Hepatocyte (in vitro differentiated cells): ENCODE measurements around the gene SLC26A11.

Experiments
- EZH2 ChIP-seq: fragments of 200-600 bp; sonication (generic); IDR thresholded peaks from 2 replicates; pipeline ENCODE4 v1.6.1; 2016; ENCODE audit warnings: antibody characterized with exemption, mild to moderate bottlenecking, borderline replicate concordance
- TF ChIP-seq, protein P1 (sequence below): fragments of 200-600 bp; sonication (generic); IDR thresholded peaks from 2 replicates; pipeline ENCODE4 v1.5.1; 2016; ENCODE audit warnings: antibody characterized with exemption, mild to moderate bottlenecking; ENCODE audit not compliant: poor library complexity

DNA sequence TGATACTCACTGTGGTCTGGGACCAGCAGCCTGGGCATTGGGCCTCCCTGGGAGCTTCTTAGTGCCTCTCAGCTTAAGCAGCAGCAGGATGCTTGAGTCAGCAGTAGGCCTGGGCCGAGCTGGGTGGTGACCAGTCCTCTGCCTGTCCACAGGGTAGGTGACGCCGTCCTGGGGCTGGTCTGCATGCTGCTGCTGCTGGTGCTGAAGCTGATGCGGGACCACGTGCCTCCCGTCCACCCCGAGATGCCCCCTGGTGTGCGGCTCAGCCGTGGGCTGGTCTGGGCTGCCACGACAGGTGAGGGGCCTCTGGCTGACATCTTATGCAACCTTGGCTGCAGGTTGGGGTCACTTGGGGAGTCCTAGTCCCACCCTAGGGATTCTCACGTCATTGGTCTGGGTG, 7.4 kb downstream of the SLC26A11 start:
- TF ChIP-seq, protein P1, sequence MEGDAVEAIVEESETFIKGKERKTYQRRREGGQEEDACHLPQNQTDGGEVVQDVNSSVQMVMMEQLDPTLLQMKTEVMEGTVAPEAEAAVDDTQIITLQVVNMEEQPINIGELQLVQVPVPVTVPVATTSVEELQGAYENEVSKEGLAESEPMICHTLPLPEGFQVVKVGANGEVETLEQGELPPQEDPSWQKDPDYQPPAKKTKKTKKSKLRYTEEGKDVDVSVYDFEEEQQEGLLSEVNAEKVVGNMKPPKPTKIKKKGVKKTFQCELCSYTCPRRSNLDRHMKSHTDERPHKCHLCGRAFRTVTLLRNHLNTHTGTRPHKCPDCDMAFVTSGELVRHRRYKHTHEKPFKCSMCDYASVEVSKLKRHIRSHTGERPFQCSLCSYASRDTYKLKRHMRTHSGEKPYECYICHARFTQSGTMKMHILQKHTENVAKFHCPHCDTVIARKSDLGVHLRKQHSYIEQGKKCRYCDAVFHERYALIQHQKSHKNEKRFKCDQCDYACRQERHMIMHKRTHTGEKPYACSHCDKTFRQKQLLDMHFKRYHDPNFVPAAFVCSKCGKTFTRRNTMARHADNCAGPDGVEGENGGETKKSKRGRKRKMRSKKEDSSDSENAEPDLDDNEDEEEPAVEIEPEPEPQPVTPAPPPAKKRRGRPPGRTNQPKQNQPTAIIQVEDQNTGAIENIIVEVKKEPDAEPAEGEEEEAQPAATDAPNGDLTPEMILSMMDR: no peak
- TF ChIP-seq EZH2: no peak
